ENCODE results near the gene SETD6. TPM values are rescaled to one million over a fixed set of nuclear protein-coding genes. Genes with fewer than 3 reads are reported as not detected.

SETD6 gene
- total and polyA plus RNA-seq, 2 of the 13 experiments (the other 11 are each of a cell fraction or from before 2014, with no cell fraction given), result 24.0 to 25.7 TPM

DNA sequence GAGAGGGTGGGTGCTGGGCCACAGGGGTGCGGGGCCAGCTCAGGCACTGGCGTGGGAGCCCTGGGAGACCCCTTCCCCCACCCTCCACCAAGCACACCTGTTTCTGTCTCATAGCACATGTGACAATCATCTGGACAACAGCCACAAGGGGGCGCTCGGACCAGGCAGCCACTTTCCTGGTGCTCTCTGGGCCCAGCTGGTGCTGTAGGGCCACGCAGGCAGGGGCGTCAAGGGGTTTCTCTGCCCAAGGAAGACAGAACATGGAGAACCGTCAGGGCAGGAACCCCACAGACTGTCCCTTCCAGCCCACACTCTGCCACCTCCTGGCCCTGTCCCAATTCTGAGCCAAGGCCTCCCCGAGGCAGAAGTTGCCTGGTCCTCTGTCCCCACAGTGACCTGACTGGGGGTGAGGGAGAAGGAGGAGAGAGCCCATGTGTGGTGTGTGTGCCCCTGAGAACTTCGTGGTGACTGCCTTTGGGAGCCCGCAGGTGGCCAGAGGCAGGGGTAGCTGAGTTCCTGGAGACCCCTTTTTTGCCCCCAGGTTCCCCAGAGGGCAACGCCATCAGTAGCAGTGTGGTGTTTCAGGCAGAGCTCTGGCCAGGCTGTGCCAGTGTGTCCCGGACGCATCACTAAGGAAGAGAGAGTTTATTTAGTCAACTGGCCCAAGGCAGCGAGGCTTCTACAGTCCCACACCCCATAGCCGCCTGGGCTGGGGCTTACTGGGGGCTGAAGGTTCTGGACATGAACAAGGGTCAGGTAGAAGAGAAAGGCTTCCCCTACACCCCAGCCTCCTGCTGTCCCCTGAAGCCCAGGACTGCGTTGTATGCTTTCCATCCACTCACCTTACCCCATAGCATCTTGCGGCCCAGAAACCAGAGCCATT lies 3.1 kb upstream of the SETD6 start:
- Histone ChIP-seq H3K27ac (ENCODE audit: extremely low read length, insufficient read depth, low read length) (no peak overlapping the region), H3K9me3 (ENCODE audit: low read length) (no peaks in the 10 kb centered on the region), H2AFZ (ENCODE audit: low read length) (no peak overlapping the region), H3K4me3 (replicated peaks in 1 of 3; ENCODE audit: insufficient read depth in 1 of 3, low read depth in 2 of 3, low read length in 3 of 3) (no peak overlapping the region), H3K4me2 (ENCODE audit: low read depth, low read length) (no peak overlapping the region), H3K27me3 (ENCODE audit: control insufficient read depth in 1 of 2, insufficient read depth in 2 of 2, low read length in 2 of 2) (no peaks in the 10 kb centered on the region), H4K20me1 (ENCODE audit: insufficient read depth, low read length) (peaks cover 10% of the 10 kb centered on the region), H3K79me2 (ENCODE audit: insufficient read depth, low read length) (peaks cover 5% of the 10 kb centered on the region), H3K9ac (ENCODE audit: insufficient read depth, low read depth, low read length) (no peak overlapping the region), H3K36me3 (replicated peaks in 1 of 2; ENCODE audit: control insufficient read depth in 1 of 2, insufficient read depth in 2 of 2, low read length in 2 of 2) (peaks cover 1 to 8% of the 10 kb centered on the region in 2 experiments; a peak in 4 of 5 replicates), H3K4me1 (ENCODE audit: insufficient read depth, low read length) (peaks cover 40% of the 10 kb centered on the region)
- CTCF ChIA-PET (ENCODE audit: low intra/inter-chr PET ratio, low total read pairs), result interaction anchor here (1.6 to 2.2 kb wide), 3 partner anchors 125 to 244 kb away, joined by 4 to 18 read pairs (median 18); no protein-coding TSS in a partner anchor
- intact Hi-C loops (cut with micrococcal nuclease; ENCODE audit: unreplicated experiment), result loop anchor here (1.0 to 10.0 kb wide), 4 partner anchors 53 to 244 kb away; no protein-coding TSS in a partner anchor
- no TSS peak for BruUV-seq (replicated peaks)
- in situ Hi-C loops (cut with HindIII; ENCODE audit: extremely low pct_ligation_motif_present, low pct_unique_long_range_greater_than_20kb), result loop anchor here (10.0 kb wide), 1 partner anchor 123 kb away; no protein-coding TSS in a partner anchor
- POLR2A ChIA-PET, result no interaction called here
- 56% methylated on average over 15 of the region's 17 CpGs for WGBS (ENCODE audit: low lambda C conversion rate)
- peak; percentile 75 for DNase-seq (ENCODE audit: low spot score)
- ATAC-seq, result peak; percentile 50
- peak; percentile 63 for FAIRE-seq
- TF ChIP-seq SIX1 (CRISPR knock-in tag; IDR thresholded peaks at IDR 0.05; ENCODE audit: borderline replicate concordance), result no peak
- TF ChIP-seq ZNF747 (CRISPR knock-in tag; IDR thresholded peaks at IDR 0.05; ENCODE audit: borderline replicate concordance), result no peak
- no peak for TF ChIP-seq SIN3B (IDR thresholded peaks at IDR 0.05; ENCODE audit: low read length)
- TF ChIP-seq, protein P1, sequence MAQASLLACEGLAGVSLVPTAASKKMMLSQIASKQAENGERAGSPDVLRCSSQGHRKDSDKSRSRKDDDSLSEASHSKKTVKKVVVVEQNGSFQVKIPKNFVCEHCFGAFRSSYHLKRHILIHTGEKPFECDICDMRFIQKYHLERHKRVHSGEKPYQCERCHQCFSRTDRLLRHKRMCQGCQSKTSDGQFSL (CRISPR knock-in tag; IDR thresholded peaks at IDR 0.05), result no peak
- no peak for TF ChIP-seq MAFG (CRISPR knock-in tag; IDR thresholded peaks at IDR 0.05)
- no peak for TF ChIP-seq ZNF451 (CRISPR knock-in tag; IDR thresholded peaks at IDR 0.05)
- no peak; the same call in 1 of the 2 replicates for TF ChIP-seq ZNF281 (CRISPR knock-in tag; IDR thresholded peaks at IDR 0.05; ENCODE audit: borderline replicate concordance)
- no peak for TF ChIP-seq MBD4 (IDR thresholded peaks at IDR 0.05; ENCODE audit: borderline replicate concordance, low read length)
- no peak for TF ChIP-seq FOSL1 (CRISPR knock-in tag; IDR thresholded peaks at IDR 0.05; ENCODE audit: borderline replicate concordance)
- TF ChIP-seq RBM22 (optimal IDR thresholded peaks at IDR 0.05; ENCODE audit: low read length), result no peak
- TF ChIP-seq HDAC2 (CRISPR knock-in tag; IDR thresholded peaks at IDR 0.05), result peak; percentile 50; the same call in 1 of the 2 replicates
- TF ChIP-seq, protein P2, sequence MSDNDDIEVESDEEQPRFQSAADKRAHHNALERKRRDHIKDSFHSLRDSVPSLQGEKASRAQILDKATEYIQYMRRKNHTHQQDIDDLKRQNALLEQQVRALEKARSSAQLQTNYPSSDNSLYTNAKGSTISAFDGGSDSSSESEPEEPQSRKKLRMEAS (IDR thresholded peaks at IDR 0.05), result peak; percentile 66
- no peak for TF ChIP-seq FOXK1 (CRISPR knock-in tag; IDR thresholded peaks at IDR 0.05; ENCODE audit: borderline replicate concordance, low read depth)
- TF ChIP-seq PLRG1 (conservative IDR thresholded peaks at IDR 0.05), result no peak
- TF ChIP-seq HNF4G (IDR thresholded peaks at IDR 0.05; ENCODE audit: borderline replicate concordance, low read depth, low read length), result no peak
- TF ChIP-seq HNF4G (CRISPR knock-in tag; IDR thresholded peaks at IDR 0.05; ENCODE audit: borderline replicate concordance, low read depth), result no peak
- peak; percentile 39; the same call in 1 of the 2 replicates for TF ChIP-seq ZNF501 (CRISPR knock-in tag; IDR thresholded peaks at IDR 0.05)
- TF ChIP-seq MYC (CRISPR knock-in tag; IDR thresholded peaks at IDR 0.05; ENCODE audit: borderline replicate concordance), result peak; percentile 71

Measured in HepG2 (cell line).